Activated T-helper 1 cell treated with anti-CD3 and anti-CD28 coated beads, Interleukin-2, amount 50 U/mL, for 16 hours (primary cell): Measurements from ENCODE around the gene ADGRG6.

Experiments
- DNase-seq, 2 donors: peaks; one replicate each; pipeline ENCODE4 v3.0.0-alpha.2; 2020; ENCODE audit warnings: low read depth in 1 of 2, low spot score in 1 of 2

ADGRG6 gene

GRCh38 chr6:142478117-142478516 lies 176.3 kb downstream of the ADGRG6 start:
- no peak for DNase-seq

DNA sequence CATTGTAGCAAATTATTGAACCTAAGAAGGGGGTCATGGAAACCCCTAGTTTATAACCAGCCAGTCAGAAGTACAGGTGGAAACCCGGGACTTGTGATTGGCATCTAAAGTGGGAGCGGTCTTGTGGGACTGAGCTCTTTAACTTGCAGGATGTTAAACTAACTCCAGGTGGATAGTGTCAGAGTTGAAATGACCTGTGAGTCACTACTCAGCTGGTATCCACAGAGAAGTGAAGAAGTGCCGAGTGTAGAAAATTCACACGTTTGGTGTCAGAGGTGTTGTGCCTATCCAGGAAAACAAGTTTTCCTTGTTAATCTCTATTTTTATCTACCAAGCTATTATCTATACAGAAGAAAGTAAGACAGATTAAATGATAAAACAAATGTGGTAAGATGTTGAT lies 179.7 kb downstream of the ADGRG6 start:
- DNase-seq = no peak

- DNase-seq = no peak
Observed at GRCh38 chr6:142482249-142482648, 180.4 kb downstream of the ADGRG6 start.

- DNase-seq = no peak
Observed at GRCh38 chr6:142482974-142483373, 181.2 kb downstream of the ADGRG6 start.

GRCh38 chr6:142485256-142485655 lies 183.4 kb downstream of the ADGRG6 start:
- no peak for DNase-seq

GRCh38 chr6:142489722-142490610 lies 188.2 kb downstream of the ADGRG6 start:
- no peak for DNase-seq
